GM18505 (cell line): ENCODE results near the gene MEGF6.

Source experiments
- ATAC-seq: cut with Tn5 transposase; IDR thresholded peaks from one replicate; pipeline ENCODE4 v1.9.1; 2021; ENCODE audit not compliant: unreplicated experiment
- POLR2A ChIP-seq: IDR thresholded peaks from 4 replicates; pipeline ENCODE4 v1.6.1; 2011; ENCODE audit warnings: borderline replicate concordance; ENCODE audit not compliant: insufficient read depth, insufficient read length; ENCODE audit errors: extremely low read depth

Gene MEGF6

GRCh38 chr1:3460672-3461131 lies 150.6 kb downstream of the MEGF6 start:
- TF ChIP-seq POLR2A: no peak
- no peak for ATAC-seq

- ATAC-seq: no peak
- no peak for TF ChIP-seq POLR2A
Measured at GRCh38 chr1:3459940-3460671, 151.2 kb downstream of the MEGF6 start.

- ATAC-seq: no peak
- no peak for TF ChIP-seq POLR2A
Measured at GRCh38 chr1:3459051-3459908, 152.0 kb downstream of the MEGF6 start.

GRCh38 chr1:3457910-3458883 lies 153.1 kb downstream of the MEGF6 start:
- no peak for TF ChIP-seq POLR2A
- no peak for ATAC-seq

GRCh38 chr1:3456964-3457909 lies 154.1 kb downstream of the MEGF6 start:
- no peak for ATAC-seq
- TF ChIP-seq POLR2A: no peak

- TF ChIP-seq POLR2A: no peak
- ATAC-seq: no peak
Measured at GRCh38 chr1:3456449-3456963, 154.8 kb downstream of the MEGF6 start.

- TF ChIP-seq POLR2A: no peak
- ATAC-seq: no peak
Measured at GRCh38 chr1:3455670-3456448, 155.4 kb downstream of the MEGF6 start.

- no peak for TF ChIP-seq POLR2A
- ATAC-seq: no peak
Measured at GRCh38 chr1:3454811-3455618, 156.3 kb downstream of the MEGF6 start.

- TF ChIP-seq POLR2A: no peak
- ATAC-seq: no peak
Measured at GRCh38 chr1:3453891-3454810, 157.2 kb downstream of the MEGF6 start, which contains the start of gene ARHGEF16. ARHGEF16 (plus strand) TSS chr1:3454665; CDS start chr1:3463085, 8,420 bp downstream.
